Kidney (tissue), 14 donors: ENCODE results near the gene GPR171. TPM values are rescaled to one million over a fixed set of nuclear protein-coding genes. Genes with fewer than 3 reads are reported as not detected.
A peak's percentile ranks its signal among the peaks of the same experiment; 100 is the strongest.

Experiments used
- DNase-seq, 5 donors: peaks; one replicate each; pipeline ENCODE4 v3.0.0-alpha.2; 2013 to 2020
- FAIRE-seq: peaks from 2 replicates; lab custom pipeline; 2012; peaks lifted over from hg19 to GRCh38; lab: Jason Lieb, UNC
- H3K27ac ChIP-seq, 2 donors: one replicate each; pipeline ENCODE4 v1.7.0; 2013; ENCODE audit warnings: low read depth in 2 of 2, low read length in 2 of 2, inconsistent platforms in 1 of 2
- H3K27me3 ChIP-seq: one replicate; pipeline ENCODE4 v1.7.1; 2013; ENCODE audit warnings: low read length, inconsistent platforms; ENCODE audit not compliant: control insufficient read depth, insufficient read depth
- H3K36me3 ChIP-seq, 3 donors: one replicate each; pipeline versions ENCODE4 v1.7.0 to v1.7.1; 2013; ENCODE audit warnings: low read length in 3 of 3, control low read depth in 1 of 3, inconsistent platforms in 1 of 3; ENCODE audit not compliant: insufficient read depth in 3 of 3, control insufficient read depth in 2 of 3
- H3K4me1 ChIP-seq, 3 donors: one replicate each; pipeline versions ENCODE4 v1.7.0 to v1.7.1; 2013; ENCODE audit warnings: low read length in 3 of 3, inconsistent platforms in 1 of 3, low read depth in 1 of 3; ENCODE audit not compliant: control insufficient read depth in 2 of 3, insufficient read depth in 2 of 3
- H3K4me3 ChIP-seq, 3 donors: one replicate each; pipeline versions ENCODE4 v1.7.0 to v1.8.1; 2013; ENCODE audit warnings: low read length in 3 of 3, control low read depth in 1 of 3, inconsistent platforms in 1 of 3
- H3K9ac ChIP-seq, 3 donors: one replicate each; pipeline versions ENCODE4 v1.7.0 to v1.7.1; 2013; ENCODE audit warnings: low read length in 3 of 3, control low read depth in 1 of 3, inconsistent platforms in 1 of 3
- H3K9me3 ChIP-seq, 3 donors: one replicate each; pipeline versions ENCODE4 v1.7.0 to v1.7.1; 2013; ENCODE audit warnings: low read length in 3 of 3, control low read depth in 1 of 3, inconsistent platforms in 1 of 3; ENCODE audit not compliant: control insufficient read depth in 2 of 3, insufficient read depth in 1 of 3
- intact Hi-C: fragments of 100-400 bp; cut with DNase I; formaldehyde crosslinking; loops from one replicate; pipeline ENCODE4 v1.11.1; 2022
- polyA plus RNA-seq: library from polyadenylated mRNA; stranded (reverse); fragments of 350-450 nt; fragmentation: Illumina TruSeq; extraction: RNeasy Lipid Tissue Mini Kit (QIAGEN cat#74804); gene quantifications from one replicate; pipeline ENCODE4 v1.2.3, GENCODE V29; 2014; ENCODE audit warnings: low read depth, low replicate concordance; ENCODE audit not compliant: insufficient read depth
- total RNA-seq: library from RNA; stranded (reverse); fragmentation: NEBNext Ultra II Directional; extraction: Animal tissue kit (Norgen Biotek cat#: 25700); gene quantifications from one replicate; pipeline ENCODE4 v1.2.1, GENCODE V29; 2021
- TF ChIP-seq, protein P1 (sequence below): IDR thresholded peaks from 3 replicates; pipeline ENCODE4 v1.5.1; 2012; ENCODE audit warnings: mild to moderate bottlenecking, moderate library complexity, borderline replicate concordance; ENCODE audit not compliant: insufficient read depth; ENCODE audit errors: extremely low read depth
- donor health status: control.
- donor health status: control.
- donor health status: control.
- donor health status: control.
- donor health status: control.
- donor health status: DM: yes; HTN: yes; CAD: no.
- donor health status: Normal renal cell carcinoma (clear cell type).

The GPR171 gene
- total and polyA plus RNA-seq, 2 donors from 2014 or later = 0.47 to 4.9 TPM

DNA sequence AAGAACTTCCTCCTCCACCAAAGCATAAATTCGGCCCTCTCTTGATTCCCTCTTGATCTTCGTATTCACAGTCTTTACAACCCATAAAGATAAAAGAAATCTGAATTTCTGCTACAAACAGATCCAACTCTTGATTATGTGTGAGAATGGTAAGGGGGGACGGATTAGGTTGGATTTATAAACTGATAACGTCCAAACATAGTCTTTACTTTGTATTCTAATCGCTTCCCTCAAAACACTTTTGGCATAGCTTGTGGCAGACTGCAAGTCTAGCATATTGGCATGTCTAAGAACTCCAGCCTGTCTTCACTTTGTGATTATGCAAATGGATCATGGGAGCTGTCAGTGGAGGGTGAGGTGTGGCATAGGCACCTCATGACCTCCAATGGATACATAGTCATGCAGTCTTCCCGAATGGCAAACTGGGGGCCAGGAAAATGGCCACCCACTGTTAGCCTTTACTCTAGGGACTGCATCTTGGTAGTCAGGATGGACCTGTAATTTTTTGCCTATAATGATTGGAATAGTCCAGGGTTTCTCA, 24.3 kb upstream of the GPR171 start:
- no peak for DNase-seq
- no peaks in the 10 kb centered on the region for H3K9me3 ChIP-seq
- no peak for FAIRE-seq
- H3K4me1 ChIP-seq = peaks cover 0 to 8% (median 2%) of the 10 kb centered on the region in 3 donors
- H3K4me3 ChIP-seq = no peak overlapping the region
- TF ChIP-seq, protein P1, sequence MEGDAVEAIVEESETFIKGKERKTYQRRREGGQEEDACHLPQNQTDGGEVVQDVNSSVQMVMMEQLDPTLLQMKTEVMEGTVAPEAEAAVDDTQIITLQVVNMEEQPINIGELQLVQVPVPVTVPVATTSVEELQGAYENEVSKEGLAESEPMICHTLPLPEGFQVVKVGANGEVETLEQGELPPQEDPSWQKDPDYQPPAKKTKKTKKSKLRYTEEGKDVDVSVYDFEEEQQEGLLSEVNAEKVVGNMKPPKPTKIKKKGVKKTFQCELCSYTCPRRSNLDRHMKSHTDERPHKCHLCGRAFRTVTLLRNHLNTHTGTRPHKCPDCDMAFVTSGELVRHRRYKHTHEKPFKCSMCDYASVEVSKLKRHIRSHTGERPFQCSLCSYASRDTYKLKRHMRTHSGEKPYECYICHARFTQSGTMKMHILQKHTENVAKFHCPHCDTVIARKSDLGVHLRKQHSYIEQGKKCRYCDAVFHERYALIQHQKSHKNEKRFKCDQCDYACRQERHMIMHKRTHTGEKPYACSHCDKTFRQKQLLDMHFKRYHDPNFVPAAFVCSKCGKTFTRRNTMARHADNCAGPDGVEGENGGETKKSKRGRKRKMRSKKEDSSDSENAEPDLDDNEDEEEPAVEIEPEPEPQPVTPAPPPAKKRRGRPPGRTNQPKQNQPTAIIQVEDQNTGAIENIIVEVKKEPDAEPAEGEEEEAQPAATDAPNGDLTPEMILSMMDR = no peak
- H3K9ac ChIP-seq = no peak overlapping the region
- H3K36me3 ChIP-seq = no peaks in the 10 kb centered on the region
- H3K27ac ChIP-seq = no peak overlapping the region
- H3K27me3 ChIP-seq = no peaks in the 10 kb centered on the region
- intact Hi-C loops = no loop called here

GRCh38 chr3:151226825-151227224, 23.8 kb upstream of the GPR171 start:
- no peaks in the 10 kb centered on the region for H3K27me3 ChIP-seq

GRCh38 chr3:151226088-151226563, 23.1 kb upstream of the GPR171 start:
- Histone ChIP-seq H3K9ac (no peak overlapping the region), H3K36me3 (no peaks in the 10 kb centered on the region), H3K27ac (no peak overlapping the region), H3K4me3 (no peak overlapping the region), H3K9me3 (no peaks in the 10 kb centered on the region), H3K27me3 (no peaks in the 10 kb centered on the region), H3K4me1 (peaks cover 0 to 8% (median 2%) of the 10 kb centered on the region in 3 donors)
- TF ChIP-seq, protein P1 = no peak
- FAIRE-seq = no peak
- intact Hi-C loops = no loop called here
- DNase-seq = peak in 2 of 5 donors; percentile 8 to 14

More at GRCh38 chr3:151226825-151227224, 23.8 kb upstream of the GPR171 start:
- TF ChIP-seq, protein P1 = no peak
- FAIRE-seq (no peak), DNase-seq (no peak)
- intact Hi-C loops = no loop called here
- Histone ChIP-seq H3K9me3 (no peaks in the 10 kb centered on the region), H3K36me3 (no peaks in the 10 kb centered on the region), H3K9ac (no peak overlapping the region), H3K4me1 (peaks cover 0 to 8% (median 2%) of the 10 kb centered on the region in 3 donors), H3K4me3 (no peak overlapping the region), H3K27ac (no peak overlapping the region)
